Urinary bladder (tissue), 4 donors: ENCODE measurements around the gene SLC41A3. TPM values are rescaled to one million over a fixed set of nuclear protein-coding genes. Genes with fewer than 3 reads are reported as not detected.

Experiments used
- DNase-seq: peaks from one replicate; pipeline ENCODE4 v3.0.0-alpha.2; 2015; ENCODE audit errors: extremely low spot score
- H3K27ac ChIP-seq: one replicate; pipeline ENCODE4 v1.5.1; 2013; ENCODE audit warnings: low read depth, mild to moderate bottlenecking, moderate library complexity
- H3K36me3 ChIP-seq: one replicate; pipeline ENCODE4 v1.6.1; 2013; ENCODE audit warnings: mild to moderate bottlenecking, moderate library complexity; ENCODE audit not compliant: insufficient read depth
- H3K4me1 ChIP-seq: one replicate; pipeline ENCODE4 v1.6.1; 2013; ENCODE audit warnings: mild to moderate bottlenecking, moderate library complexity; ENCODE audit not compliant: insufficient read depth
- H3K4me3 ChIP-seq: one replicate; pipeline ENCODE4 v1.5.1; 2013; ENCODE audit warnings: low read depth, low read length
- WGBS: extraction: QIAGEN DNeasy Blood & Tissue Kit; methylation state at CpG from one replicate; pipeline ENCODE4 v1.1.7; 2013; 5-methylcytosine and 5-hydroxymethylcytosine counted together
- polyA plus RNA-seq: library from polyadenylated mRNA; stranded (reverse); fragments of 200-250 nt; gene quantifications from one replicate; pipeline ENCODE4 v1.2.3, GENCODE V29; 2013
- total RNA-seq: library from RNA; depleted of rRNA; stranded (reverse); fragments of >200 nt; gene quantifications from one replicate; pipeline ENCODE4 v1.2.3, GENCODE V29; 2014
- donor health status: healthy with polysubstance abuse.
- donor health status: healthy.

SLC41A3 gene
- total RNA-seq (36.3 TPM), polyA plus RNA-seq (57.1 TPM)

- no peaks in the 10 kb centered on the region for H3K4me1 ChIP-seq
- peak within 1 kb of the TSS; percentile 92 for H3K4me3 ChIP-seq
- DNase-seq = peak; percentile 62
- no peaks in the 10 kb centered on the region for H3K36me3 ChIP-seq
- WGBS = under 1% methylated on average over 71 of the region's 72 CpGs
- peak within 1 kb of the TSS; percentile 93 for H3K27ac ChIP-seq
Measured at GRCh38 chr3:126083913-126084767, at the start of gene SLC41A3. Gene SLC41A3 (minus strand): TSS chr3:126084124. CDS start chr3:126068219, 15,905 bp downstream.

- no peak for DNase-seq
- 65% methylated on average over 6 of the region's 6 CpGs for WGBS
- H3K36me3 ChIP-seq = no peaks in the 10 kb centered on the region
- no peaks in the 10 kb centered on the region for H3K4me1 ChIP-seq
- H3K4me3 ChIP-seq = no peak overlapping the region
- H3K27ac ChIP-seq = no peak overlapping the region
Measured at GRCh38 chr3:126133606-126134005, 49.7 kb upstream of the SLC41A3 start.

DNA sequence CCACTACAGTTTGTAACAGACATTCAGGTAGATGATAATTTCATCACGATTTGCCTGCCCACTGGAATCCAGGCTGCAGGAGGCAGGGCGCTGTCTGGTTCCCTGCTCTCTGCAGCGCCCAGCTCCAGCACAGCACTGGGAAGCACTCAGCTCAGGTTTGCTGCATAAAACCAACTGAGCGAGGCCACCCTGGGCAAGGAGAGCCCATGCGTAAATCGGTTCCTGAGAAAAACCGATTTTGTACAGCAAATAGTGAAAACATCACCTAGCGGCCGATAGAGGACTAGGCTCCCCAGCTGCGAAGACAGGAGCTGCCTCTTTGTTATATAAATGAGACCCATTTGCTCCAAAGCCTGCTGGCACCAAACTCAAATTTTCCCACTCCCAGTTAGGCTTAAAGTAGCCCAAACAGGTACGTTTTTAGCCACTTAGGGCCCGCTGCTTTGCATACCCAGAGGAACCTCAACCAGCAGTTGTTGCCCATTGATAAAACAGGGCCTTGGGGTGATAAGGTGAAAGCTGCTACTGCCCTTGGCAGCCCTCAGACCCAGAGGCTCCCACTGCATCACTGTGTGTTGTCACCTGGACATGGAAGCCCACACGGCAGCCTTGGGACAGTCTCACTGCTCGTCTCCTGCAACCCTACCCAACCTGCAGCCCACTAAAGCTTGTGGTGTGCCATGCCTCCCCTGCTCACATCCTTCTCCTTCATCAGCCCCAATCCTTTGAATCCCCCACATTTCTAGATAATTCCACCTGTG is 49.0 kb upstream of the SLC41A3 start:
- H3K4me1 ChIP-seq = no peaks in the 10 kb centered on the region
- no peak for DNase-seq
- H3K27ac ChIP-seq = no peak overlapping the region
- H3K4me3 ChIP-seq = no peak overlapping the region
- no peaks in the 10 kb centered on the region for H3K36me3 ChIP-seq
- WGBS = 60% methylated on average over 14 of the region's 14 CpGs

- H3K27ac ChIP-seq = no peak overlapping the region
- H3K4me1 ChIP-seq = no peaks in the 10 kb centered on the region
- 75% methylated on average over 16 of the region's 16 CpGs for WGBS
- no peaks in the 10 kb centered on the region for H3K36me3 ChIP-seq
- no peak for DNase-seq
- no peak overlapping the region for H3K4me3 ChIP-seq
Measured at GRCh38 chr3:126131881-126132750, 48.2 kb upstream of the SLC41A3 start.

GRCh38 chr3:126130981-126131745 is 47.2 kb upstream of the SLC41A3 start:
- H3K36me3 ChIP-seq = no peaks in the 10 kb centered on the region
- H3K27ac ChIP-seq = no peak overlapping the region
- WGBS = 88% methylated on average over 19 of the region's 19 CpGs
- no peak overlapping the region for H3K4me3 ChIP-seq
- H3K4me1 ChIP-seq = no peaks in the 10 kb centered on the region
- no peak for DNase-seq

- Histone ChIP-seq H3K4me1 (no peaks in the 10 kb centered on the region), H3K27ac (peak overlapping the region; percentile 33), H3K36me3 (no peaks in the 10 kb centered on the region), H3K4me3 (no peak overlapping the region)
- no peak for DNase-seq
- WGBS = 74% methylated on average over 15 of the region's 15 CpGs
Measured at GRCh38 chr3:126130081-126130855, 46.3 kb upstream of the SLC41A3 start.

DNA sequence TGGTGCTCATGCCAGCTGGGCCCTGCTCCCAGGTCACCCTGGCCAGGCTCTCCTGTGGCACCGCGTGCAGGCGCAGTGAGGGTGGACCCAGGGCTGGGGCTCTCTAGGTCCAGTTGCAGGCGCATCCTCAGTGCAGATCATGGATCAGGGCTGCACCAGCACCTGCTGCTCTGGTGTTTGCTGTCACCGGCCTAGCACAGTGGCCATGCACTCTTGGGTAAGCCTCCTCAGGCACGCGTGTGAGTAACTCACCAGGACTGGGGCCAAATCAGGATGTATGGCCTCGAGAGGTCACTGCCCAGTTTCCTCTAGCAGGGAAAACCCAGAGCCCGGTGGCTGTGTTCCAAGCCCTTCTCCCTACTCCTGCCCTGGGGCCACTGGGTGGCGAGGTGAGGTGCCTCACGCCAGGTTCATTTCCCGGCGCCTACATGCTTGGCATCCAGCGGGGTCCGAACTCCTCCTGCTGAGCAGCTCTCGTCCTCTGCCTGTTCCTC is 45.5 kb upstream of the SLC41A3 start:
- WGBS = 66% methylated on average over 16 of the region's 16 CpGs
- Histone ChIP-seq H3K36me3 (no peaks in the 10 kb centered on the region), H3K4me3 (no peak overlapping the region), H3K4me1 (no peaks in the 10 kb centered on the region), H3K27ac (no peak overlapping the region)
- no peak for DNase-seq

DNA sequence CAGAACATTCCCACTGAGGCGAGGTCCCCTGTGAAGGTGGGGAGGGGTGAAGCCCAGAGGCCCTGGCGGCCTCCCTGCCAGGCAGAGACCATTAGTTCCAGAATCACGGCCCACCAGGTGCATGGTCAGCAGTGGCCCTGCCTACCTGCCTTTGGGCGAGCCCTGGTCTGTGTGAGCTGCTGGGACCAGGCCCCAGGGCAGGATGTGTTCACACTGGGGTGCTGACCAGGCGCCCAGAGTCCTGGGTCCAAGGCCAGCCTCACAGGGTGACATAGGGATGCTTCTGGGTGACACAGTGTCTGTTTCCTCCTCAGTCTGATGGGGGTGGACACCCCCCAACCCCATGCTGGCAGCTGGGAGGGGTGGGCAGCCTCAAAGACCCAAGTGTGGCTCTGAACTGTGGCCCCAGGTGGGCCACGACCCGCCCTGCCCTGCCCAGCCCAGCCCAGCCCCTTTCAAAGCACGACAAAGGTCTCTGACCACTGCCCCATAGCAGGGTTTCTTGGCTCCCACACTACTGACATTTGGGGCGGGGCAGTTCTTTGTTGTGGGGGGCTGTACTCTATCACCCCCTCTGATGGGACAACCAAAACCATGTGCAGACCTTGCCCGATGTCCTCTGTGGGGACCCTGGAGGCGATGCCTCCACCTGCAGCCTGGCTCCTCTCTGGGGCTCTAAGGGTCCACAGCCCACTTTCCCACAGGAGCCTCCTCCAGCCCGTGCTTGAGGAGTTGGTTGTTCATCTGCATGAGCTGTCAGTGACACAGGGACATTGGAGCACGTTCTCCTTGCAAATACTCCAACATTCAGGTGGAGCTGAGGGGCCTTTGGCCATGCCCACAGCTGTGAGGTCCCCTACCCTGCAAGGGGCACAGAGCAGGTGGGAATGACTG is 44.8 kb upstream of the SLC41A3 start:
- no peak for DNase-seq
- no peak overlapping the region for H3K27ac ChIP-seq
- 88% methylated on average over 13 of the region's 13 CpGs for WGBS

DNA sequence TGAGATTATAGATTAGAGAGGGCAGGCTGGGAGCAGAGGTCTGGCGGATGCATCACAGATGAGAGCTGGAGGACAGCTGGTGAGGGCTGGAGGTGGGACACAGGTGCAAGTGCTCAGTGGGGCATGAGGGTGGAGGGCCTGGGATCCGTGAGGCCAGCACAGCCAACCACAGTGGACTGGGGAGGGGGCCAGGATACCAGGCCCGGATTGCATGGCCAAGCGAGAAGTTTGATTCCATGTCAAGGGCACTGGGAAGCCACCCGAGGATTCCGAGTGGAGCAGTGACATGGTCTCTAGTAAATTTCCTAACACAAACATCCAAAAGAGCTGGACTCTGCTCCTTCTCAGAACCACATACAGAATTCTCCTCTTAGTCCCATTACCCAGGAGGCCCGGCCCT is 44.0 kb upstream of the SLC41A3 start:
- H3K36me3 ChIP-seq = no peaks in the 10 kb centered on the region
- H3K27ac ChIP-seq = no peak overlapping the region
- no peaks in the 10 kb centered on the region for H3K4me1 ChIP-seq
- 83% methylated on average over 7 of the region's 7 CpGs for WGBS
- H3K4me3 ChIP-seq = no peak overlapping the region
- DNase-seq = no peak

More for the DNA sequence above, 44.8 kb upstream of the SLC41A3 start:
- no peak overlapping the region for H3K4me3 ChIP-seq
- H3K4me1 ChIP-seq = no peaks in the 10 kb centered on the region
- no peaks in the 10 kb centered on the region for H3K36me3 ChIP-seq

GRCh38 chr3:126127452-126127851 is 43.5 kb upstream of the SLC41A3 start:
- no peaks in the 10 kb centered on the region for H3K36me3 ChIP-seq
- DNase-seq = no peak
- WGBS = 88% methylated on average over 10 of the region's 10 CpGs
- H3K27ac ChIP-seq = no peak overlapping the region
- no peak overlapping the region for H3K4me3 ChIP-seq
- H3K4me1 ChIP-seq = no peaks in the 10 kb centered on the region

DNA sequence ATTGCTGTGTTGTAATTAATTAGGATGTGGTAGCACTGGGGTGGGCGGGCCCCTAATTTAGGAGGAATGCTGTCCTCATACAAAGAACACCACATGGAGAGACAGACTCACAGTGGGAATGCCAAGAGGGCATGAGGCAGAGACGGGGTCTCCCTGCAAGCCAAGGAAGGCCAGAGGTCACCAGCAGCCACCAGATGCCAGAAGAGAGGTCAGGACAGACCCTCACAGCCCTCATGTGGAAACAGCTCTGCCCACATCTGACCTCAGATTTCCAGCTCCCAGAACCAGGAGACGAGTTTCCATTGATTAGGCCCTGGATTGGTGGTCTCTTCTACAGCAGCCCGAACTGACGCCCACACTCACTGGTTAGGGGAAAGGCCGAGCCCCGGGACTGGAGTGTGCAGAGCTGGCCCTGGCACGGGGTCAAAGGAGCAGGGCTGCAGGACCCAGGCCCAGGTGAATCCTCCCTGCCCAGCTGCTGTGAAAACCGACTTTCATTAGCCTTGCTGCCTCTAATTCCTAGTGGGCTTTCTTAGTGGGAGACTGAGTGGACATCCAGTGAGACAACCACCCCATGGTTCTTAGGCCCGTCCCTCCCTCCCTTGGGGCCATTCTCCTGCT is 43.0 kb upstream of the SLC41A3 start:
- DNase-seq = no peak
- WGBS = 81% methylated on average over 10 of the region's 10 CpGs
- no peak overlapping the region for H3K4me3 ChIP-seq
- no peaks in the 10 kb centered on the region for H3K36me3 ChIP-seq
- H3K27ac ChIP-seq = no peak overlapping the region
- no peaks in the 10 kb centered on the region for H3K4me1 ChIP-seq
